ENCODE results near the gene MINDY2.

MINDY2 gene

DNA sequence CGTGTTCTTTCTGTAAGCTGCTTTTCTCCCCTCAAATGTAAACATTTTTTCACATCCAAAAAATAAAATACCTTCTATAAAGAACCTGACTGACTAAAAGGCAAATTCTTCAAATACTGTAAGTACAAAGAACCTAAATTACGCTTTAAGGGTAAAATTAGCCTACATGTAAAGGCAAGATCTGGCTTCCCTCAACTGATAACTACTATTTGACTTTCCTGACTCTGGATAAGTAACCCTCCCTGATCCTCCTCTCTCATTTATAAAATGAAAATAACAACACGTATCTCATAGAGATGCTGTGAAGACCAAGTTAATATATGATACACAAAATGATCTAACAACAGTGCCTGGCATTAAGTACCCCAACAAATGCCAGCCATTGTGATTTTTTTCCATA, 33.8 kb upstream of the MINDY2 start:
- H3K4me1 ChIP-seq (ENCODE audit: low read length): peaks cover 18% of the 10 kb centered on the region

DNA sequence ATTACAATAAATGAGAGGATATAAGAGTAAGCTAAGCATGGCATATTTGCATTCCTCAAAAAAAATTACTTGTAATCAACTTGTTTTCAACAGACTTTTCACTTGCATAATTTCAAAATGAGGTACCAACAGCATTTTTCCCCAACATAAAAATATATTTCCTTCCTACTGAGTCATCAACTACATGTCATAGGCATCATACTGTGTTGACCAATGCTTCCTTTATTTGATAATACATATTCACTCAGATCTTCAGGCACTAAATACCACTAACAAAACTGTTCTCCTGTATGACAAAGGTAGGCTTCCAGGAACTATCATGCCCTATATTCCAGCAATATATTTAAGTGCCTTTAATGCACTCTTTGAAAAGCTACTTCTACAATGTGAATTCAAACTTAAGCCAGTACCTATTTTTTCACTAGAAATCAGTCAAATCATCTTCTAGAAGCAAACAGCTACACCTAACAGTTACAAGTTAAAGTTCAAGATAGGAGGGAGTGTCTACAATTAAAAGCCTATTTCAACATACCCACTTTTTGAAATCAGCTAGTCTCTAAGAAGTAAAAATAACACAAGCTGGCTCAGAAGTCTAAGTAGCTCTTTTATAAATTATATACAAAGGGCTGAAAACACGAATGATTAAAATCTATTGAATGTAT, 32.9 kb upstream of the MINDY2 start:
- peaks cover 18% of the 10 kb centered on the region for H3K4me1 ChIP-seq (ENCODE audit: low read length)
- H3K27me3 ChIP-seq (ENCODE audit: low read depth, low read length): no peaks in the 10 kb centered on the region
- no peak overlapping the region for H3K4me2 ChIP-seq (ENCODE audit: low read length)
- H3K36me3 ChIP-seq (replicated peaks; ENCODE audit: low read depth, low read length): no peaks in the 10 kb centered on the region
- TF ChIP-seq, protein P1, sequence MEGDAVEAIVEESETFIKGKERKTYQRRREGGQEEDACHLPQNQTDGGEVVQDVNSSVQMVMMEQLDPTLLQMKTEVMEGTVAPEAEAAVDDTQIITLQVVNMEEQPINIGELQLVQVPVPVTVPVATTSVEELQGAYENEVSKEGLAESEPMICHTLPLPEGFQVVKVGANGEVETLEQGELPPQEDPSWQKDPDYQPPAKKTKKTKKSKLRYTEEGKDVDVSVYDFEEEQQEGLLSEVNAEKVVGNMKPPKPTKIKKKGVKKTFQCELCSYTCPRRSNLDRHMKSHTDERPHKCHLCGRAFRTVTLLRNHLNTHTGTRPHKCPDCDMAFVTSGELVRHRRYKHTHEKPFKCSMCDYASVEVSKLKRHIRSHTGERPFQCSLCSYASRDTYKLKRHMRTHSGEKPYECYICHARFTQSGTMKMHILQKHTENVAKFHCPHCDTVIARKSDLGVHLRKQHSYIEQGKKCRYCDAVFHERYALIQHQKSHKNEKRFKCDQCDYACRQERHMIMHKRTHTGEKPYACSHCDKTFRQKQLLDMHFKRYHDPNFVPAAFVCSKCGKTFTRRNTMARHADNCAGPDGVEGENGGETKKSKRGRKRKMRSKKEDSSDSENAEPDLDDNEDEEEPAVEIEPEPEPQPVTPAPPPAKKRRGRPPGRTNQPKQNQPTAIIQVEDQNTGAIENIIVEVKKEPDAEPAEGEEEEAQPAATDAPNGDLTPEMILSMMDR (IDR thresholded peaks at IDR 0.05; ENCODE audit: low read depth, low read length): no peak
- TF ChIP-seq EZH2phosphoT487 (IDR thresholded peaks at IDR 0.05; ENCODE audit: low read depth): no peak
- H3K79me2 ChIP-seq (ENCODE audit: low read length): peaks cover 92% of the 10 kb centered on the region
- peaks cover 80% of the 10 kb centered on the region for H4K20me1 ChIP-seq (ENCODE audit: insufficient read depth, low read length)
- H3K27ac ChIP-seq (ENCODE audit: low read length): no peak overlapping the region
- H3K4me3 ChIP-seq (ENCODE audit: low read length): no peak overlapping the region
- H3K9ac ChIP-seq (ENCODE audit: low read length): no peak overlapping the region
- no peak overlapping the region for H2AFZ ChIP-seq (ENCODE audit: low read depth, low read length)
- no peaks in the 10 kb centered on the region for H3K9me3 ChIP-seq (ENCODE audit: insufficient read depth, low read length)

More for the DNA sequence above, 33.8 kb upstream of the MINDY2 start:
- no peak overlapping the region for H3K9ac ChIP-seq (ENCODE audit: low read length)
- H3K27me3 ChIP-seq (ENCODE audit: low read depth, low read length): no peaks in the 10 kb centered on the region
- no peaks in the 10 kb centered on the region for H3K36me3 ChIP-seq (replicated peaks; ENCODE audit: low read depth, low read length)
- H3K4me3 ChIP-seq (ENCODE audit: low read length): no peak overlapping the region
- H2AFZ ChIP-seq (ENCODE audit: low read depth, low read length): no peak overlapping the region
- no peak overlapping the region for H3K4me2 ChIP-seq (ENCODE audit: low read length)
- peaks cover 91% of the 10 kb centered on the region for H3K79me2 ChIP-seq (ENCODE audit: low read length)
- TF ChIP-seq, protein P1 (IDR thresholded peaks at IDR 0.05; ENCODE audit: low read depth, low read length): no peak
- TF ChIP-seq EZH2phosphoT487 (IDR thresholded peaks at IDR 0.05; ENCODE audit: low read depth): no peak
- H3K27ac ChIP-seq (ENCODE audit: low read length): no peak overlapping the region
- H3K9me3 ChIP-seq (ENCODE audit: insufficient read depth, low read length): no peaks in the 10 kb centered on the region
- peaks cover 79% of the 10 kb centered on the region for H4K20me1 ChIP-seq (ENCODE audit: insufficient read depth, low read length)

DNA sequence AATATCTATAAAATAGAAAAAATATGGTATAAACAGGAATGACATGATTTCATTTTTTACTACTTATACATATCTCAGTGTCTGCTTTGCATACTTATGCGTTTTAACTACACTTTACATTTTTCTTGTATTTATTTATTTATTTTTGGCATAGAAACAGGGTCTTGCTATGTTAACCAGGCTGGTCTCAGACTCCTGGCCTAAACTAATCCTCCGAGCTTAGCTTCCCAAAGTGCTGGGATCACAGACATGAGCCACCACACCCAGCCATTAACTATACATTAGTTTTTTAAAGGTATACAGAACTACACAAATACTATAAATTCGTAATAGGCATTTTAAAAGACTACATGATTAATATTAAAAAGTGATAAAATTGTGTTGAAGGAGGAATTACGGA, 30.7 kb upstream of the MINDY2 start:
- Histone ChIP-seq H2AFZ (ENCODE audit: low read depth, low read length) (no peak overlapping the region), H3K36me3 (replicated peaks; ENCODE audit: low read depth, low read length) (no peaks in the 10 kb centered on the region), H3K27me3 (ENCODE audit: low read depth, low read length) (no peaks in the 10 kb centered on the region), H3K9ac (ENCODE audit: low read length) (no peak overlapping the region), H3K4me3 (ENCODE audit: low read length) (no peak overlapping the region), H4K20me1 (ENCODE audit: insufficient read depth, low read length) (peaks cover 82% of the 10 kb centered on the region), H3K9me3 (ENCODE audit: insufficient read depth, low read length) (no peaks in the 10 kb centered on the region), H3K4me1 (ENCODE audit: low read length) (peaks cover 18% of the 10 kb centered on the region), H3K4me2 (ENCODE audit: low read length) (no peak overlapping the region), H3K27ac (ENCODE audit: low read length) (no peak overlapping the region), H3K79me2 (ENCODE audit: low read length) (peaks cover 96% of the 10 kb centered on the region)
- TF ChIP-seq EZH2phosphoT487 (IDR thresholded peaks at IDR 0.05; ENCODE audit: low read depth): no peak
- TF ChIP-seq, protein P1 (IDR thresholded peaks at IDR 0.05; ENCODE audit: low read depth, low read length): no peak

DNA sequence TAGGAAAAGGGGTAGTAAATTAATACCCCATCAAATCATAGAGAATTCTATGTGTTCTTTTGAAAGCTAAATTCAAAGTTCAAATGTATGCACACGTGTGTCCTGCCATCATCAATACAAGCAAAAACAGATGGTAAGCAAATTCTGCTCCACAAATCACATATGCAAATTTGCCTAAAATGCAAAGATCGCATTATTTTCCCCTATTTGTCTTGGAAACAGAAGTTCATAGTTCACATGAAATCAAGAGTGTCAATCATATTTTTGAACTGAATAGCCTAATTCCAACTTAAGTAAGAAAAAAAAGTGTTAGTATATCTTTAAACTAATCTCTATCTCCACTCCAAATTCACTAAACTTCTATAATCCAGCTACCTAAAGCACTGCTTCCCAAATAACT, 30.1 kb upstream of the MINDY2 start:
- Histone ChIP-seq H3K4me1 (ENCODE audit: low read length) (peaks cover 13% of the 10 kb centered on the region), H3K27ac (ENCODE audit: low read length) (no peak overlapping the region), H2AFZ (ENCODE audit: low read depth, low read length) (no peak overlapping the region), H4K20me1 (ENCODE audit: insufficient read depth, low read length) (peaks cover 82% of the 10 kb centered on the region), H3K9ac (ENCODE audit: low read length) (no peak overlapping the region), H3K9me3 (ENCODE audit: insufficient read depth, low read length) (no peaks in the 10 kb centered on the region), H3K4me2 (ENCODE audit: low read length) (no peak overlapping the region), H3K4me3 (ENCODE audit: low read length) (no peak overlapping the region), H3K27me3 (ENCODE audit: low read depth, low read length) (no peaks in the 10 kb centered on the region), H3K79me2 (ENCODE audit: low read length) (peaks cover 96% of the 10 kb centered on the region), H3K36me3 (replicated peaks; ENCODE audit: low read depth, low read length) (no peaks in the 10 kb centered on the region)
- TF ChIP-seq, protein P1 (IDR thresholded peaks at IDR 0.05; ENCODE audit: low read depth, low read length): no peak
- TF ChIP-seq EZH2phosphoT487 (IDR thresholded peaks at IDR 0.05; ENCODE audit: low read depth): no peak

Data from OCI-LY3 (cell line).